T47D (cell line): ENCODE results near the gene ROBO3.

Source experiments
- DNase-seq, 2 experiments: peaks; one replicate each; pipeline versions ENCODE4 v3.0.0 to v3.0.0-alpha.2; 2011 to 2012; ENCODE audit warnings: low read depth in 1 of 2, low spot score in 1 of 2
- JUND ChIP-seq: IDR thresholded peaks from 2 replicates; pipeline ENCODE4 v1.6.1; 2012; ENCODE audit warnings: low read depth
- in situ Hi-C: cut with HindIII; loops from 2 replicates; pipeline ENCODE4 v1.10.0; 2016; ENCODE audit warnings: low sequenced_read_pairs, low pct_unique_long_range_greater_than_20kb

Gene ROBO3

DNA sequence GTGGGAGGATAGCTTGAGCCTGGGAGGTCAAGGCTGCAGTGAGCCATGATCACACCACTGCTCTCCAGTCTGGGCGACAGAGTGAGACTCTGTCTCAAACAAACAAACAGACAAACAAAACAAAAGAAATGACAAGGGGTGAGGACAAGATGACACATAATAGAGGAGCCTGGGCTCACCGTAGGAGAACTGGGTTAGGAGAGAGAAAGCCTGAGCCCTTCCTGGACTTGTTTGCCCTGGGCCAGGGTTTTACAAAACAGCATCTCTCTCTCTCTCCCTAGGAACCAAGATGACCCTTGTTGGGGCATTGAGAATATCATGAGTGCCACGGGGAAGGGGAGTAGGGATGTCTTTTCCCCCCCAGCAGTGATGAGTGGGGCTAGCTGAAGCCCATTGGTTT, 15.7 kb downstream of the ROBO3 start:
- TF ChIP-seq JUND, result no peak
- in situ Hi-C loops, result no loop called here
- DNase-seq, result no peak

GRCh38 chr11:124882339-124883071, 17.3 kb downstream of the ROBO3 start:
- in situ Hi-C loops, result no loop called here
- DNase-seq, result no peak
- TF ChIP-seq JUND, result no peak

DNA sequence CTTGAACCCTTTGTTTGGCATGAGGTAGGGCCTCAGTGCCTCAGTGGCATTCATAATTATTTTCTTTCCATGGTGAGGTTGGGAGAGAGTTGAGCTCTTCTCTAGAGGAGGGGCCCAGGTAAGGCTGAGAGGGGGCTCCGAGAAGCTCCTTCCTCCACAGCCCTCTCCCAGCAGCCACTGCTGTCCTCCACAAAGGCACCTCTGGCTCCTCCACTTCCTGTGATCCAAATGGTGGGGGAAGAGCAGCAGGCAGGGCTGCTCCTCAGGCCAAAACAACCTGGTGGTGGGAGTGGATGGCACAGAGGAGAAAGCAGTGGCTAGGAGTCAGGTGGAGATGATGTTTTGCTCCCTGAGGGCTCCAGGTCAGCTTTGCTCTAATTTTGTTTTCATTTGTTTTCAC, 19.1 kb downstream of the ROBO3 start:
- no peak for TF ChIP-seq JUND
- in situ Hi-C loops, result no loop called here
- no peak for DNase-seq

DNA sequence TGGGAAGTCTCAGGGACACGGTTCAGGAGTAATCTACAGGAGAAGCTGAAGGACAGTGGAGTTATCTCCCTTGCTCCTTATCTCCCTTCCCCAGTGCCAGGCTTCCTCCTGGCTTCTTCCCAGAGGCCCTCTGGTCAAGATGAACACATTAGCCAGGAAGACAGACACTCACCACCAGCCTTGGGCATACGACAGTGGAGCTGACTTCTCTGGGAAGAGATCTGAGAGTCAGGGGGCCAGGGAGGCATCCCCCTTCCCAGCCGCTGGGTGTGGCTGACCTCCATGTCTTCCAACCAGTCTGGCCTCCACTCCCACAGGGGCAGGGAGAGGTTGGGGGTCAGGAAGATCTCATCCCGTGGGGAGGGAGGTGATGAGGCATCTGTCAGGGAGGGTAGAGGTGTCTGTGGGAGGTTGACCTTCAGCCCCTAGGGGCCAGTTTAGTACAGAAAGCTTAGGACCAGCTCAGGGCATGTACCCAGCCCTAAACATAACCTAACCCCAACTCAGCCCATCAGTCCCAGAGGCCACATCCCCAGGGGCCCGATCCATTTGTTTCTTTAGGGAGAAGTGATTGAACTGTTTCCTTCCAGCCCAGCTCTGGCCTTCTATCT, 19.7 kb downstream of the ROBO3 start:
- no peak for DNase-seq
- no peak for TF ChIP-seq JUND
- in situ Hi-C loops, result no loop called here

DNA sequence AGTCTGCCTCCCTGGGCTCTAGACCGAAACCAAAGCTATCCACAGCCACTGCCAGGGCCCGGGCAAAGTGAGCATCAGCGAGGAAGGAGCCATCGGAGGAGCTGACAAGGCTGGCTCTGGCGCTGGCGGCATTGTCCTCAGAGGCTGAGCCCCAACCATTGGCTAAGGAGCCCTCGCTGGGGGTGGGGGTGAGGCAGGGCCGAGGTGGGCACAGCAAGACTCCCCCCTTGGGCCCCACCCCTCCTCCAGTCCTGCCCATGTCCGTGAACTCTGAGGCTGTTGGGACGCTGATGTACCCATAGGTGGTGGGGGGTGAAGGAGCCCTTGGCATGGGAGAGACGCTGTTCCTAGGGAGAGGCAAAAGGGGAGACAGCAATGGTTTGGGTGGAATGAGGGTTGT, 21.2 kb downstream of the ROBO3 start:
- in situ Hi-C loops, result no loop called here
- DNase-seq, result no peak
- TF ChIP-seq JUND, result no peak

DNA sequence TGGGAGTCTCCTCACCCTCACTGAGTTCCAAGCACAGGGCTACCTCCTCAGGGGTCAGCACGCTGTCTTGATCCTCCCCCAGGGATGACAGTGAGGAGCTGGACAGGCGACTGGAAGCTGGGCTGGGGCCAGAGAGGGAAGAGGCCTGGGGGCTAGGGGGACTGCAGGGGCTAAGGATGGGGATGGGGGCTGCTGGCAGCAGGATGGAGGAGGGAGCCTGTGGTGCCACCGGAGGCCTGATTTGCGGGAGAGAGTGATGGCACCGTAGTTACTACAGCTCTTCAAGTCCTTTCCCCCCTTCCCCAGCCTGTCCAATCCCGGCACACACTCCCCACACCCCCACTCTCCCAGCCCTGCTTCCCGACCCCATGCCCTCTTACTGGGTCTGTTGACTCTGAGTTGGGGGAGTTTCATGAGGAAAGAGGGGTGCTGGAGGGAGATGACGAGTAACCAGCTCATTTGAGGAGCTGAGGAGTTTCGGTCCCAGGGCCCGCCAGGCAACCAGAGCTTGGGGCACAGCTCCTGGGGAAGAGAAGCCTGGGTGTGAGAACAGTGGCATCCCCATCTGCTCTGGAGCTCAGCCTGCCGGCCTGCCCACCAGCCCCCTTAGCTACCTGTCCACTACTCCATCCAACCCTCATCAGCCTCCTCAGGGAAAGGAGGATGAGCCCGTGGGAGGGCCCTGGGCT, 21.9 kb downstream of the ROBO3 start:
- TF ChIP-seq JUND, result no peak
- in situ Hi-C loops, result no loop called here
- DNase-seq, result no peak

DNA sequence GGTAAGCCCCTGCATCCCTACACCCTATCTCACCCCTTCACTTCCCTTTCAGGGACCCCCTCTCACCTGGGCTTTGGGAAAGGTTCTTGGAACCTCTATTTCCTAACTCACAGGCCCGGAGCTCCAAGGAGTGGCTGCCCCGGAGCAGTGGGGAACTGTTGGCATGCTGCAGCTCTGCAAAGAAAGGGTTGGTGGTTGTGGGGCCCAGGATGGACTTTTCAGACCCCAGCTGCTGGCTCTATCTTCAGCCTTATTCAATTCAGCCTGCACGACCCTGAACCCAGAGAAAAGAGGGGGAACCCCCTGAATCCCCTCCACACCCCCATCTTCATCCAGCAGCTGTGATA, 22.4 kb downstream of the ROBO3 start:
- no peak for TF ChIP-seq JUND
- in situ Hi-C loops, result no loop called here
- no peak for DNase-seq

DNA sequence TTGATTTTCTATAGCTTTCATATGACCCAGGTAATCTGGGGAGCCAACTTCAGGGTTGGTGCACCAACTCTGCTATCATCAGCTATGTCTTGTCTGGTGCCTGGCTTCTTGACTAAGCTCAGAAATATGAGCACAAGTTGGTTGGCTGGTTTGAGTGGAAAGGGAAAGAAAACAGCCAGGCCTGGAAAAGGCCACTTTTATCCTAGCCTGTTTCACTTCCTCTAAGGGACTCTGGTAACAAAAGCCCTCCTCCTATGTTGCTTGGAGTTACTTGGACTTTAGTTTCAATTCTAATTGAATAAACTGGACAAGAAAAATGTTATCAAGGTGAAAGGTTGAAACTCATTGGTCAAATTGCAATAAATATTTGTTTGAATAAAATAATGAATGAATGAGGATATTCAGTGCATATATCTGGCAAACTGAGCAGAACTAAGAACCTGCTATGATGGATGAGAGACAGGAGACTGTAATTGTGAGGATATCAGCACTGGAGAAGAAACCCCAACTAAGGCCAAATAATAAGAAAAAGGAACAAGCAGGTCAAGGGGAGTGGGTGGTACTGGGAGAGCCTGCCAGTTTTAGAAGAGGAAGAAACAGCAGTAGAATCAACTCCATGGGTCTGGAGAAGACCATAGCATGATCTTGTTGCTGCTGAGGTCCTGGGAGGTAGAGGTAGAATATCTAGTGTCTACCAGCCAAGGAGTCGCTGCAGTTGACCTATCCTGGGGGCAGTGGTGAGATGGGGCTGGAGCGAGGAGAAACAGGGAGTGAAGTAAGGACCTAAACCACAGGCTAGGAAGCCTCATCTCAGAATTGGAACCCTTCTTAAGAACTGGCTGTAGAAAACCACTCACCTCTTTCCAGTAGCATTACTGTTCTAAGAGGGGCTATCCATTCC, 24.2 kb downstream of the ROBO3 start:
- no peak for DNase-seq
- in situ Hi-C loops, result no loop called here
- TF ChIP-seq JUND, result no peak

DNA sequence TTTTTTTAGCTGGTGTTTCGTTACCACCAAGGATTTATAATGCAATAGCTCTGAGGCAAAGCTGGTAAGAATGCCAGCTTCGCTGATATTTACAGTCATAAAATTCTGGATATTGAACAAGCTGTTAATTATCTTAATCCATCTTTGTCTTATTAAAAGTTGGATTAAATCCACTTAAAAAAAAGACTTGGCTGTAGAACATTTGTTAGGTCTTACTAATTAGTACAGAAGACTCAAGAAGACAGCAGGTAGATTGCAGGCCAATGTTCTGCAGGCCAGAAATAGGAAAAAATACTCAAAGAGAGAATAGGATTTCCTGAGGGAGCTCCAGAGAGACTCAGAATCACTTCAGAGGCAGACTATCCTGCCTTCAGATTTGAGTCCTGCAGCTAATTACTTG, 24.9 kb downstream of the ROBO3 start:
- in situ Hi-C loops, result no loop called here
- TF ChIP-seq JUND, result no peak
- no peak for DNase-seq

DNA sequence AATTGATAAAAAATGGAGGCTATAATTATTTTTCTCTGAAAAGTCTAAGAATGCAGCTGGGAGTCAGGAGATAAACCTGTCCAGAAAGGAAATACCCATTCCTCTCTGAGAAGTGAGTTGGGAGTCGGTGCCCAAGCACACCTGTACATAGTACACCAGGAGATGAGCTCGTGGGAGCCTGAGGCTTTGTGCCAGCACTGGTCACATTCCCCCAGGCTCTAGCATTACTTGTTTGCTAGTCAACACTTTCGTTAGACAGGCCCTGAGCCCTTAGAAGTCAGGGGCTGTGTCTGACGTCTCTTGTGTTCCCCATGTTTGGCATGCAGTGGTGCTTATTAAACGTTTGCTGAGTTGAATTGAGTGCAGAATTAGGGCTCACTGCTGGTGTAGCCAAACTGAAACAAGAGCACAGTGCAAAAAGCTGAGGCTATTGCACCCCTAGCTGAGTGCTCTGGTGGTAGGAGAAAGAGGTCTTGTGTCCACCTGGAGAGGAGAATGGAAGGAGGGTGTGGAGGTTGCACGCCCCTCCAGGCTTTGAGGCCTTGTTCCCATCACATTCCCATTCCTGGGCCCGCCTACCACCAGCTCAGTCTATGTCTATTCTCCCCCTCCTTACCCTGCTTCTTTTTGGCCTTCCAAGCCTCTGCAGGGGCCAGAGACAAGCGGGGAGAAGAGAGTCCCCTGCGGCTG, 25.6 kb downstream of the ROBO3 start:
- DNase-seq, result peak in 1 of 2 experiments; percentile 29
- in situ Hi-C loops, result no loop called here
- no peak for TF ChIP-seq JUND

DNA sequence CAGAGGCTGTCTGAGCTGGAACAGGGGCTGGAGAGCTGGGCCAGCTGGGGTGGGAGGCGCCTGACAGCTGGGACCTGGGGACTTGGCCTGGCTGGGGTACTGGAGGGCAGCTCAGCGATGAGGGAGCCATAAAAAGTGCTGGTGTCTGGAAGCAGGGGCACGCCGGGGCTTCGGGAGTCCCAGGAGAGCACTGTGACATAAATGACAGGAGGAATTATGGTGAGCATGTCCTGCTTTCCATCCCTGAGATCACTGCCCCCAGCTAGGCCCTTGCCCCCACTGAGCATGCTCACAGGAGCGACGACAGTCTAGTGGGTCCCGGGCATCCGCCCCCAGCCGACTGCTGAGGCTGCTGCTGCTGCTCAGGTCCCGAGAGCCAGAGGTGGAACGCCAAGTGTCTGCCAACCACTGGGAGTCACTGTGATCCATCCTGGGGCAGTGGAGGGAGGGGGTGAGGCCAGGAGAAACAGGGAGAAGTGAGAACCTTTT, 26.2 kb downstream of the ROBO3 start:
- TF ChIP-seq JUND, result no peak
- DNase-seq, result no peak
- in situ Hi-C loops, result no loop called here

GRCh38 chr11:124892146-124892545, 26.9 kb downstream of the ROBO3 start:
- DNase-seq, result no peak
- no peak for TF ChIP-seq JUND
- in situ Hi-C loops, result no loop called here
